Measurements from ENCODE around the gene PCDH15. TPM values are rescaled to one million over a fixed set of nuclear protein-coding genes. Genes with fewer than 3 reads are reported as not detected.

PCDH15 gene
- total RNA-seq, 4 donors from 2014 or later = 0.70 to 2.3 TPM; not detected in 2

- intact Hi-C loops (cut with DNase I; ENCODE audit: low total_unique reads) = no loop called here
- Histone ChIP-seq H3K27ac (no peak overlapping the region), H3K4me1 (no peaks in the 10 kb centered on the region), H3K4me3 (no peak overlapping the region), H3K36me3 (no peaks in the 10 kb centered on the region), H3K27me3 (no peaks in the 10 kb centered on the region), H3K9me3 (no peaks in the 10 kb centered on the region)
- no peak for DNase-seq
- TF ChIP-seq POLR2A (IDR thresholded peaks at IDR 0.05) = no peak
- TF ChIP-seq, protein P1, sequence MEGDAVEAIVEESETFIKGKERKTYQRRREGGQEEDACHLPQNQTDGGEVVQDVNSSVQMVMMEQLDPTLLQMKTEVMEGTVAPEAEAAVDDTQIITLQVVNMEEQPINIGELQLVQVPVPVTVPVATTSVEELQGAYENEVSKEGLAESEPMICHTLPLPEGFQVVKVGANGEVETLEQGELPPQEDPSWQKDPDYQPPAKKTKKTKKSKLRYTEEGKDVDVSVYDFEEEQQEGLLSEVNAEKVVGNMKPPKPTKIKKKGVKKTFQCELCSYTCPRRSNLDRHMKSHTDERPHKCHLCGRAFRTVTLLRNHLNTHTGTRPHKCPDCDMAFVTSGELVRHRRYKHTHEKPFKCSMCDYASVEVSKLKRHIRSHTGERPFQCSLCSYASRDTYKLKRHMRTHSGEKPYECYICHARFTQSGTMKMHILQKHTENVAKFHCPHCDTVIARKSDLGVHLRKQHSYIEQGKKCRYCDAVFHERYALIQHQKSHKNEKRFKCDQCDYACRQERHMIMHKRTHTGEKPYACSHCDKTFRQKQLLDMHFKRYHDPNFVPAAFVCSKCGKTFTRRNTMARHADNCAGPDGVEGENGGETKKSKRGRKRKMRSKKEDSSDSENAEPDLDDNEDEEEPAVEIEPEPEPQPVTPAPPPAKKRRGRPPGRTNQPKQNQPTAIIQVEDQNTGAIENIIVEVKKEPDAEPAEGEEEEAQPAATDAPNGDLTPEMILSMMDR (IDR thresholded peaks at IDR 0.05) = no peak
Observed at GRCh38 chr10:54660397-54660796, 140.6 kb downstream of the PCDH15 start.

DNA sequence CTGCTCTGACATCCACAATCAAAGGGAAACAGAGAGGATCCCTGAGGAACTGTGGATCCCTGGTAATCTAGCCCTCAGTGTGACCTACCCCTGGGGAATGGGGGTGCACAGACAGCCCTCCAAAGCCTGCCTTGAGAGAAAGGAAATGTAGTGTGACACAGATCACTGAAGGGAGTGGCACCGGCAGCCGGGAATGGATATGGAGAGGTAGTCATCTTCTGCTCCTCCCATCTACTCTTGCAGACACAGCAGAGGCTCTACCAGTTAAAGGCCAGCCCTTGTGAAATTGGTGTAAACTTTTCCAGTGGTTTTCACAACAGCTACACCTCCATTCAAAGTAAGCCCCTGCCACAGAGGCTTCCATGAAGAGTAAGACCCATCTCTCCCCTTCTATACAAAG lies 144.4 kb downstream of the PCDH15 start:
- TF ChIP-seq POLR2A (IDR thresholded peaks at IDR 0.05) = no peak
- TF ChIP-seq, protein P1 (IDR thresholded peaks at IDR 0.05) = no peak
- no peak overlapping the region for H3K4me3 ChIP-seq
- H3K4me1 ChIP-seq = no peaks in the 10 kb centered on the region
- H3K27me3 ChIP-seq = no peaks in the 10 kb centered on the region
- no peak overlapping the region for H3K27ac ChIP-seq
- H3K36me3 ChIP-seq = no peaks in the 10 kb centered on the region
- no peak for DNase-seq
- no peaks in the 10 kb centered on the region for H3K9me3 ChIP-seq
- intact Hi-C loops (cut with DNase I; ENCODE audit: low total_unique reads) = no loop called here

GRCh38 chr10:54653518-54653917 lies 147.5 kb downstream of the PCDH15 start:
- intact Hi-C loops (cut with DNase I; ENCODE audit: low total_unique reads) = no loop called here
- Histone ChIP-seq H3K4me1 (no peaks in the 10 kb centered on the region), H3K9me3 (no peaks in the 10 kb centered on the region), H3K4me3 (no peak overlapping the region), H3K27ac (no peak overlapping the region), H3K27me3 (no peaks in the 10 kb centered on the region), H3K36me3 (no peaks in the 10 kb centered on the region)
- no peak for DNase-seq
- TF ChIP-seq, protein P1 (IDR thresholded peaks at IDR 0.05) = no peak
- no peak for TF ChIP-seq POLR2A (IDR thresholded peaks at IDR 0.05)

GRCh38 chr10:54650547-54650946 lies 150.5 kb downstream of the PCDH15 start:
- H3K27ac ChIP-seq = no peak overlapping the region
- DNase-seq = no peak
- no peak overlapping the region for H3K4me3 ChIP-seq
- no peak for TF ChIP-seq POLR2A (IDR thresholded peaks at IDR 0.05)
- TF ChIP-seq, protein P1 (IDR thresholded peaks at IDR 0.05) = no peak
- no peaks in the 10 kb centered on the region for H3K36me3 ChIP-seq
- H3K4me1 ChIP-seq = no peaks in the 10 kb centered on the region
- no peaks in the 10 kb centered on the region for H3K27me3 ChIP-seq
- intact Hi-C loops (cut with DNase I; ENCODE audit: low total_unique reads) = no loop called here
- no peaks in the 10 kb centered on the region for H3K9me3 ChIP-seq

DNA sequence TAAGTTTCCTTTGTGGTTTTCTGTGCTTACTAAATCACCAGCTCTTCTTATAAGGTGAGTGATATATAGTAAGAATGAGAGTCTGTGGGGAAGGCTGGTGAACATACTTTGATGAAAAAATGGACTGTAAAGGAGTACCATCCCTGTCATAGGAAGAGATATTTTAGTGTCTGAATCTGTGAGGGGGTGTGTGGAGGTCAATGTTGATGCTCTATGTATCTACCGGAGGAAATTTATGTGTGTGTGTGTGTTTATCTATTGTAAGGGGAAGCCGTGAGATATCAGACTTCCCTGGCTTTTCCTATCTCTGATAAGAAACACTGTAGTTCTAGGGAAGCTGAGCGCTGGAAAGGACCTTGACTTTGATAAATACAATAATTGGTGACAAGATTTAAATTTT lies 179.0 kb downstream of the PCDH15 start:
- H3K27ac ChIP-seq = no peak overlapping the region
- H3K27me3 ChIP-seq = no peaks in the 10 kb centered on the region
- no peaks in the 10 kb centered on the region for H3K36me3 ChIP-seq
- intact Hi-C loops (cut with DNase I; ENCODE audit: low total_unique reads) = no loop called here
- H3K4me3 ChIP-seq = no peak overlapping the region
- H3K4me1 ChIP-seq = no peaks in the 10 kb centered on the region
- H3K9me3 ChIP-seq = no peaks in the 10 kb centered on the region
- TF ChIP-seq, protein P1 (IDR thresholded peaks at IDR 0.05) = no peak
- TF ChIP-seq POLR2A (IDR thresholded peaks at IDR 0.05) = no peak
- no peak for DNase-seq
